Astrocyte (in vitro differentiated cells and primary cell): ENCODE data around the gene GLIS2. TPM values are rescaled to one million over a fixed set of nuclear protein-coding genes. Genes with fewer than 3 reads are reported as not detected.
A peak's percentile ranks its signal among the peaks of the same experiment; 100 is the strongest.

ENCODE experiments used
- DNase-seq: peaks from one replicate; pipeline ENCODE4 v3.0.0-alpha.2; 2010; ENCODE audit warnings: low read depth
- FAIRE-seq: peaks from 2 replicates; lab custom pipeline; 2011; peaks lifted over from hg19 to GRCh38; lab: Jason Lieb, UNC
- H2AFZ ChIP-seq: 2 replicates; pipeline ENCODE4 v1.6.0; 2012; ENCODE audit warnings: low read depth, low read length, inconsistent platforms
- H3K27ac ChIP-seq: 2 replicates; pipeline ENCODE4 v1.5.1; 2011; ENCODE audit warnings: low read depth, low read length, inconsistent platforms
- H3K27me3 ChIP-seq: 2 replicates; pipeline ENCODE4 v1.6.0; 2011; ENCODE audit warnings: low read length, inconsistent platforms; ENCODE audit not compliant: insufficient read depth
- H3K36me3 ChIP-seq: 2 replicates; pipeline ENCODE4 v1.5.1; 2011; ENCODE audit warnings: low read length, inconsistent platforms; ENCODE audit not compliant: insufficient read depth
- H3K4me1 ChIP-seq: 2 replicates; pipeline ENCODE4 v1.5.1; 2011; ENCODE audit warnings: low read length, inconsistent platforms; ENCODE audit not compliant: insufficient read depth
- H3K4me2 ChIP-seq: 2 replicates; pipeline ENCODE4 v1.6.0; 2012; ENCODE audit warnings: low read length, inconsistent platforms
- H3K4me3 ChIP-seq: 2 replicates; pipeline ENCODE4 v1.5.1; 2011; ENCODE audit warnings: low read depth, mild to moderate bottlenecking, low read length, inconsistent platforms; ENCODE audit not compliant: insufficient read depth
- H3K79me2 ChIP-seq: 2 replicates; pipeline ENCODE4 v1.6.0; 2012; ENCODE audit warnings: mild to moderate bottlenecking, low read length, inconsistent platforms; ENCODE audit not compliant: insufficient read depth
- H3K9ac ChIP-seq: 2 replicates; pipeline ENCODE4 v1.6.0; 2012; ENCODE audit warnings: mild to moderate bottlenecking, low read length, inconsistent platforms
- H3K9me3 ChIP-seq: 2 replicates; pipeline ENCODE4 v1.5.1; 2012; ENCODE audit warnings: low read depth, mild to moderate bottlenecking, low read length, inconsistent platforms; ENCODE audit not compliant: insufficient read depth
- H4K20me1 ChIP-seq: 2 replicates; pipeline ENCODE4 v1.6.0; 2012; ENCODE audit warnings: low read length, inconsistent platforms; ENCODE audit not compliant: insufficient read depth
- H3K27ac Mint-ChIP-seq: one replicate; pipeline ENCODE4 v1.8.0; 2021; ENCODE audit warnings: mild to moderate bottlenecking, mixed read lengths; ENCODE audit not compliant: unreplicated experiment
- H3K27me3 Mint-ChIP-seq: one replicate; pipeline ENCODE4 v1.8.0; 2021; ENCODE audit warnings: low read depth, mixed read lengths; ENCODE audit not compliant: unreplicated experiment
- H3K36me3 Mint-ChIP-seq: one replicate; pipeline ENCODE4 v1.8.0; 2021; ENCODE audit warnings: low read depth, mixed read lengths; ENCODE audit not compliant: unreplicated experiment
- H3K4me1 Mint-ChIP-seq: one replicate; pipeline ENCODE4 v1.8.0; 2021; ENCODE audit warnings: low read depth, mixed read lengths; ENCODE audit not compliant: unreplicated experiment
- H3K4me3 Mint-ChIP-seq: one replicate; pipeline ENCODE4 v1.8.0; 2021; ENCODE audit warnings: mild to moderate bottlenecking, moderate library complexity, mixed read lengths; ENCODE audit not compliant: unreplicated experiment
- H3K9me3 Mint-ChIP-seq: one replicate; pipeline ENCODE4 v1.8.0; 2021; ENCODE audit warnings: mild to moderate bottlenecking, mixed read lengths; ENCODE audit not compliant: unreplicated experiment
- EZH2 ChIP-seq: IDR thresholded peaks from 2 replicates; pipeline ENCODE4 v1.6.1; 2012; ENCODE audit warnings: mild to moderate bottlenecking, low read length, inconsistent platforms; ENCODE audit not compliant: insufficient read depth
- total RNA-seq: library from RNA; stranded (reverse); gene quantifications from 2 replicates; pipeline ENCODE4 v1.2.1, GENCODE V29; 2021
- TF ChIP-seq, protein P1 (sequence below): IDR thresholded peaks from 2 replicates; pipeline ENCODE4 v1.5.1; 2011; ENCODE audit warnings: low read depth, mild to moderate bottlenecking, inconsistent platforms, low read length, moderate library complexity; ENCODE audit not compliant: insufficient read depth

GLIS2 gene
- total RNA-seq, 1 donor from 2014 or later: 18.9 TPM

DNA sequence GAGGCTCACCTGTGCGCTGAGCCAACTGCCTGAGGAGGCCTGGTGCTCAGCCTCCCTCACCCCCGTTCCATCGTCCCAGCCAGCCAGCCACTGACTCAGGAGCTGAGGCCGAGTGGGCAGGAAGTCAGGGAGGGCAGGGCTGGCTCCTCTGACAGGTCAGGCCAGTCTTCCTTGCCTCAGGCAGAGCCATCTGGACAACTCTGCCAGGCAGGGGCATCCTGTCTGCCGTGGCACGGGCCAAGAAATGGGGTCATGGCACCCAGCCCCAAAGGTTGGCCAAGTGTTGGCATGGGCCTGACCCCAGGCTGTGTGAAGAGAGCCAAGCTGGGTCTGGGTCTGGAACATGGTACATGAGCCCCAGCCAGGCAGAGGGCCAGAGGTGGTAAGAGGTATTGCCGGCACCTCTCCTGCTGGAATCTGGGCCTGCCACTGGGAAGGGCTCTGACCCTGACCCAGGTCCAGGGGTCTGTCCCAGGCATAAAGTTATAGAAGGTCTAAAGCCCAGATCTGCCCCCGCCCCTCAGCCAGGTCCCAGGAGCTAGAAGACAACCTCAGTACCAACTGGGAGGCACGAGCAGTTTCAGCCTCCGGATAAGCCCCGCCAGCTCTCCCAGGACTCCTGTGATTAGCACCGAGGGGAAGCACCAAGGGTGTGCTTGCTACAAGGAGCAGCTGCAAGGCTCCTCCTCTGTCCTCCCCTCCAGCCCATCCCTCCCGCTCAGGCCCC is 53.3 kb downstream of the GLIS2 start:
- H2AFZ ChIP-seq: no peak overlapping the region
- H3K9me3 ChIP-seq: no peaks in the 10 kb centered on the region
- H3K4me2 ChIP-seq: no peak overlapping the region
- Mint-ChIP-seq H3K4me1 (peaks cover 25% of the 10 kb centered on the region), H3K27me3 (no peaks in the 10 kb centered on the region), H3K36me3 (peaks cover 4% of the 10 kb centered on the region), H3K27ac (no peak overlapping the region), H3K9me3 (no peaks in the 10 kb centered on the region), H3K4me3 (no peak overlapping the region)
- H3K4me1 ChIP-seq: peaks cover 36% of the 10 kb centered on the region
- H3K4me3 ChIP-seq: no peak overlapping the region
- H3K27me3 ChIP-seq: no peaks in the 10 kb centered on the region
- H3K27ac ChIP-seq: no peak overlapping the region
- H3K79me2 ChIP-seq: peaks cover 21% of the 10 kb centered on the region
- H3K36me3 ChIP-seq: no peaks in the 10 kb centered on the region
- H3K9ac ChIP-seq: no peak overlapping the region
- FAIRE-seq (no peak), DNase-seq (no peak)
- H4K20me1 ChIP-seq: peaks cover 20% of the 10 kb centered on the region
- no peak for TF ChIP-seq EZH2
- TF ChIP-seq, protein P1, sequence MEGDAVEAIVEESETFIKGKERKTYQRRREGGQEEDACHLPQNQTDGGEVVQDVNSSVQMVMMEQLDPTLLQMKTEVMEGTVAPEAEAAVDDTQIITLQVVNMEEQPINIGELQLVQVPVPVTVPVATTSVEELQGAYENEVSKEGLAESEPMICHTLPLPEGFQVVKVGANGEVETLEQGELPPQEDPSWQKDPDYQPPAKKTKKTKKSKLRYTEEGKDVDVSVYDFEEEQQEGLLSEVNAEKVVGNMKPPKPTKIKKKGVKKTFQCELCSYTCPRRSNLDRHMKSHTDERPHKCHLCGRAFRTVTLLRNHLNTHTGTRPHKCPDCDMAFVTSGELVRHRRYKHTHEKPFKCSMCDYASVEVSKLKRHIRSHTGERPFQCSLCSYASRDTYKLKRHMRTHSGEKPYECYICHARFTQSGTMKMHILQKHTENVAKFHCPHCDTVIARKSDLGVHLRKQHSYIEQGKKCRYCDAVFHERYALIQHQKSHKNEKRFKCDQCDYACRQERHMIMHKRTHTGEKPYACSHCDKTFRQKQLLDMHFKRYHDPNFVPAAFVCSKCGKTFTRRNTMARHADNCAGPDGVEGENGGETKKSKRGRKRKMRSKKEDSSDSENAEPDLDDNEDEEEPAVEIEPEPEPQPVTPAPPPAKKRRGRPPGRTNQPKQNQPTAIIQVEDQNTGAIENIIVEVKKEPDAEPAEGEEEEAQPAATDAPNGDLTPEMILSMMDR: no peak

DNA sequence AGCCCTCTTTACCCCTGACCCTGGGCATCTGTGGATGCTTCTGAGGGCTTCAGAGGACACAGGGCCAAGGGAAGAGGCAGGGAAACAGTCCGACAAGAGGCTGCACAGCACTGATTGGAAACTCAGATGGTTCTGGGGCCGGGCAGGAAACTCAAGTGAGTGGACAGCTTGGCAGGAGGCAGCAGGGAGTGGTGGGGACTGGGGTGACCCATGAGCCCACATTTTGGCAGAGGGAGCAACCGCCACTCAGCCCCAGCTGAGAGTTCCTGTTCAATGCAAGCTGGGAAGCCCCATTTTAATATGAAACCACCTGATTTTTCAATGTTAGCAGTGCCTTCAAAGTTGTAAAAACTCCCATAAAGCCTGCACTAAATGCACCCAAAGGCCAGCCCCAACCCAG is 54.3 kb downstream of the GLIS2 start:
- TF ChIP-seq, protein P1: no peak
- TF ChIP-seq EZH2: no peak
- Mint-ChIP-seq H3K4me3 (no peak overlapping the region), H3K4me1 (peaks cover 27% of the 10 kb centered on the region), H3K27ac (peak overlapping the region; percentile 26), H3K27me3 (no peaks in the 10 kb centered on the region), H3K36me3 (peaks cover 4% of the 10 kb centered on the region), H3K9me3 (no peaks in the 10 kb centered on the region)
- H3K27ac ChIP-seq: peak overlapping the region; percentile 40
- H3K9ac ChIP-seq: peak overlapping the region; percentile 45
- no peak for FAIRE-seq
- no peaks in the 10 kb centered on the region for H3K36me3 ChIP-seq
- peaks cover 46% of the 10 kb centered on the region for H3K4me1 ChIP-seq
- H4K20me1 ChIP-seq: peaks cover 30% of the 10 kb centered on the region
- no peaks in the 10 kb centered on the region for H3K27me3 ChIP-seq
- H2AFZ ChIP-seq: no peak overlapping the region
- H3K4me3 ChIP-seq: no peak overlapping the region
- DNase-seq: no peak
- H3K79me2 ChIP-seq: peaks cover 30% of the 10 kb centered on the region
- no peaks in the 10 kb centered on the region for H3K9me3 ChIP-seq
- no peak overlapping the region for H3K4me2 ChIP-seq
